K562 (cell line): ENCODE data around the gene SNX20.

Source experiments
- RNF2 ChIP-seq: sonication (generic); IDR thresholded peaks from 2 replicates; pipeline ENCODE4 v1.6.1; 2016
- SREBF2 ChIP-seq: sonication (generic); formaldehyde crosslinking; IDR thresholded peaks from 2 replicates; pipeline ENCODE4 v1.4.0; 2020; ENCODE audit warnings: mild to moderate bottlenecking, missing genetic modification reagents

DNA sequence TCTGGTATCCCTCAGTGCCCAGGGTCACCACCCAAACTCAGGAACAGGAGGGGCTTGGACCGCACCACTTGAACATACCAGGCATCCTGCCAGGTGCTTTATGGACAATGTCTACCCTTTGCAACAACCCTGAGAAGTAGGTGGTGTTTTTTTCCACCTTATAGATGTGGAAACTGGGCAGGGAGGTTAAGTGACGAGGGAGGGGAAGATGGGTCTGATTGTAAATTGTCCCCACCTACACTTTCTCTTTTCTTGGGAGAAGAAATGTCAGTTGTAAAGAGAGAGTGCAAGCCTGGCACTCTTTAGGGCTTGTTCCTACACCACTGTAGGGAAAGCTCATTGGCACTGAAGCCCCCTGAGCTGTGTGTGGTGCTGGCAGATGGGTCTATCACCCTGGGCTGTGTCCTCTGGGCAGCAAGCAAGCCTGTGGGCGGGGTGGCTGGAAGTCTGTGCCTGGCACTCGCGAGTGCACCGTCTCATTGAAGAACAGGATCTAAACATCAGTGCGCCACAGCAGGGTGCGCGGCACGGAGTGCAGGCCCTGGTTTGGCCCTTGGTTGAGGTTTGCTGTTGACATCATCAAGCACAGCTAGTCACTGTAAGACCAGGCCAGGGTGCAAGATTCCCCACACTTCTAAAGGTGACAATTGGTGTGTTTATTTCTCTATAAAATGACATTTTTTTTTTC lies 27.4 kb upstream of the SNX20 start:
- TF ChIP-seq SREBF2 (CRISPR knock-in tag) = no peak
- no peak for TF ChIP-seq RNF2
